ENCODE measurements around the gene FSD1.
"Not testable (repeated sequence)": the region's sequence is repeated elsewhere in the genome, so short reads cannot be mapped to it uniquely, and the experiment has no call there.

The FSD1 gene

GRCh38 chr19:4347521-4347920, 43.1 kb downstream of the FSD1 start:
- DNase-seq, result no peak

- not testable (repeated sequence) for DNase-seq
These were observed 44.8 kb downstream of the FSD1 start for GRCh38 chr19:4349225-4349624.

DNA sequence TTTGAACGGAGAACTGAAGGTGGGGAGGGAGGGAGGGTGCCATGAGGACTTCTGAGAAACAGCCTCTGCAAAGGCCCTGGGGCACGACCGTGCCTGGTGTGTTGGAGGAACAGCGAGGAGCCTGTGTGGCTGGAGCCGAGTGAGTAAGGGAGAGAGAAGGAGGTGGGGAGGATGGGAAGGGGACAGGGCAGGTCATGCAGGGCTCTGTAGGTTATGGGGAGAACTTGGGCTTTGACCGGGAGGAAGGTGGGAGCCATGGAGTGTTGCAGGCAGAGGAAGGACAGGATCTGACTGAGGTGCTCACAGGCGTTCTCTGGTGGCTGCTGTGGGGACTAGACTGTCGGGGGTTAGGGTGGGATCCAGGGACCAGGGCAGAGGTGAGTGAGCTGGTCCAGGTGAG, 45.7 kb downstream of the FSD1 start:
- no peak for DNase-seq

- DNase-seq, result no peak
These were observed 46.3 kb downstream of the FSD1 start for GRCh38 chr19:4350726-4351125.

- DNase-seq, result peak; percentile 75
These were observed 48.3 kb downstream of the FSD1 start for GRCh38 chr19:4352701-4353121.

DNA sequence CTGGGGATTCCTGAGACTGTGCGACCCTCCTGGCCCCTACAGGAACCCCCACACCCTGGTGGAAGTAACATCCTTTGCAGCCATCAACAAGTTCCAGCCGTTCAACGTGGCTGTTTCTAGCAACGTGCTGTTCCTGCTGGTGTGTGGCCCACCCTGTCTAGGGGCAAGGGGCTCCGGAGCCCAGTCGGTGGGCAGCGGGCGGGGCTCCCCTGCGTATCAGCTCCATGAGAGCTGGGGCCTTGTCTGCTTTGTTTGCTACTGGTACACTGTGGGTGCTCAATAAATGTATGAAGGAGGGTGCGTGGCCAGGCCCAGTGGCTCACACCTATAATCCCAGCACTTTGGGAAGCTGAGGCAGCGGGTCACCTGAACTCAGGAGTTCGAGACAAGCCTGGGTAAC, 49.9 kb downstream of the FSD1 start:
- DNase-seq, result no peak

DNA sequence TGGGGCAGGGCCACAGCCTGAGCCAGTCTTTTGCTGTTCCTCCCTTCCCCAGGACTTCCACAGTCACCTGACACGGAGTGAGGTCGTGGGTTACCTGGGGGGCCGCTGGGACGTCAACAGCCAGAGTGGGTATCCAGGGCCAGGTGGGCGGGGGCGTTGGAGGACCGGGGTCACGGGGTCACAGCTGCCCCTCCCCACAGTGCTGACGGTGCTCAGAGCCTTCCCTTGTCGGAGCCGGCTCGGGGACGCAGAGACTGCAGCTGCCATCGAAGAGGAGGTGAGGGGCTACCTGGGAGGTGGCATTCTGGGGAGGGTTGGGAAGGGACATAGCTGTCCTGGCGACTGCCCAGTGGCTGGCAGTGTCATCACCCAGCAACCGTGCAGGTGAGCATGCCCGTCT, 50.5 kb downstream of the FSD1 start:
- no peak for DNase-seq

DNA sequence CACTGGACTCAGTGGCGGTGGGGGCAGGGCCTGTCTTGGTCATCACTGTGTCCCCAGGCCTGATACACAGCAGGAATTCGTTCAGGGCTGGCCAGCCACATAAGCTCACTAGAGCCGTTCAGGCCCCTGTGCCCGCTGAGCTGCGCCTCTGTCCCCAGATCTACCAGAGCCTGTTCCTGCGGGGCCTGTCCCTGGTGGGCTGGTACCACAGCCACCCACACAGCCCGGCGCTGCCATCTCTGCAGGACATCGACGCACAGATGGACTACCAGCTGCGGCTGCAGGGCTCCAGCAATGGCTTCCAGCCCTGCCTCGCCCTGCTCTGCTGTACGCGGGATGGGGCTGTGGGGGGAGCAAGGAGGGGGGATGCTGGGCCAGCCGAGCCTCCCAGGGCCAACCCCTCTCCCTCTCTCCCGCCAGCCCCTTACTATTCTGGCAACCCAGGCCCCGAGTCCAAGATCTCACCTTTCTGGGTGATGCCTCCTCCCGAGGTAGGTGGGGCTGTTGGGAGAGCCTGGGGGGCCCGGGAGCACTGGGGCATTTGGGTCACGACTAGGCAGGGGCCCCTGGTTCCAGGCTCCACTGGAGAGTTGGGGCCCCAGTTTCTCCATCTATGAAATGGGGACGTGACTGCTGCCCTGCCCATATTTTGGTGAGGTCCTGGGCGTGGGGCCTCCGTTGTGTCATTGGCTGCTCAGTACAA, 52.8 kb downstream of the FSD1 start:
- no peak for DNase-seq

- DNase-seq, result no peak
These were observed 53.5 kb downstream of the FSD1 start for GRCh38 chr19:4357921-4358326.

DNA sequence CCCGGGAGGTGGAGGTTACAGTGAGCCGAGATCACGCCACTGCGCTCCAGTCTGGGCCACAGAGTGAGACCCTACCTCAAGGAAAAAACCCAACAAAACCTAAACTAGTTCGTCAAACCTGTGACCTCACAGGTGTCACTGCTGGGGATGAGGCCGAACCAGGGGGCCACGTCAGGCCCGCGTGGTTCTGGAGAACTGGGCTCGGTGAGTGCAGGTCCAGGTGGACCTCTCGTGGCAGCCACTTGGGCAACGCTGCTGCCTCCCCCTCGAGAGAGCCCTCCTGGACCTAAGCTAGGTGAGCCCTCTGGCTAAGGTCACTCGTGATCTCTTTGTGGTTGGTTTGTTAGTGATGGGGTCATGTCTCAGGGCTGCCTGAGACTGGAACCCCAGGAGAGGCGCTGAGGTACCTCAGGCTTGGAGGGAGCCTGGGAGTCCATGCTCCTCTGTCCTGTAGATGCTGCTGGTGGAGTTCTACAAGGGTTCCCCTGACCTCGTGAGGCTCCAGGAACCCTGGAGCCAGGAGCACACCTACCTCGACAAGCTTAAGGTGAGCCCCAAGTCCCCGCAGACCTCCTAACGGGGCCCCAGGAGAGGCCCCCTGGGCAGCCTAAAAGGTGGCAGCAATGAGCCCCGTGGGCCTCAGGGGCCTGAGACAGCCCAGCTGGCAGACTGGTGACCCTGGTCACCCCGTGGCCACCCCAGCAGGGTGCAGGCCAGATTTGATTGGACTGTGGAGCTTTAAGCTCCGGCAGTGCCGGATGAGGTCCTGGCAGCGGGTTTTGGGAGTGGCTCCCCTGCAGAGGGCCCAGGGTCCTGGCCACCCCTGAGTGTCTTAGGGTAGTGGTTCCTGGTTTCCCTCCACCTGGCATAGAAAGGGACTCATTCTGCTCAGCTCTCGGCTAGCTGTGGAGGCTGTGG, 54.6 kb downstream of the FSD1 start:
- DNase-seq, result no peak

GRCh38 chr19:4359627-4360000, 55.2 kb downstream of the FSD1 start:
- no peak for DNase-seq

GRCh38 chr19:4360081-4360569, 55.7 kb downstream of the FSD1 start:
- no peak for DNase-seq

GRCh38 chr19:4360641-4361151, 56.3 kb downstream of the FSD1 start:
- DNase-seq, result no peak

DNA sequence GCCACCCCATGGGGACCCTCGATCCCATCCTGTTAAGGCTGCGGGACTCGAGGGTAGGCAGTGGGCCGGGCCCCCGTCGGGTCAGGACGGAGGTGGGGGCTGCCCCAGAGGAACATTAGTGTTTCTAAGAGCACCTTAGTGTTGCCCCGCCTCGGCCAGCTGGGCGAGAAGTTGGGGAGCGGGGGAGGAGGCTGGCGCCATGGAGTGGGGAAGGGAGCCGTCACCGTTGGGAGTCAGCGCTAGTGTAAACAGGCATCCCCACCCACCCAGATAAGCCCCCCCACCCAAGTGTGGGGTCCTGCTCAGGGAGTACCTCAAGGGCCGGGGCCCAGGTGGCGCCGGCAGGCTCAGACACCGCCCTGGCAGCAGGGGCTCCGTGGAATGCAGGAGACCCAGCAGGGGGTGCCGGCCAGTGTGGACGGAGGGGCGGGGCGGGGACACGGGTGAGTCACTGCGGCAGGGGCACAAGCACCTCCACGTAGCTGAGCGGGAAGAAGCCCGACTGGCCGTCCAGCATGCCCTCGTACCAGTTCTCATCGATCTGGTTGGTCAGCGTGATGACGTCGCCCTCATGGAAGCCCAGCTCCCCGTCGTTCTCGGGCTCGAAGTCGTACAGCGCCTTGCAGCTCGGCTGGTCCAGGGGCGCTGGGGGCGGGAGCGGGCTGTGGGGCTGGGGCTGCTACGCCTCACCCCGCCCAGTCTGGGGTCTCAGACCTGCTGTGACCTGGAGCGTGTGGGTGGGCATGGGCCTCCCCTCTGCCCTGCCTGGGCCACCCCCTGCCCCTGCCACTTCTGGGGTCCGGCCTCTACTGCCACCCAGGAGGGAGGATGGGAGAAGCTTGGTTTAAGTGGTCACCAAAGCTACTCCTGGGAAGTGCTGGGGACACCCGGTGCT, 57.0 kb downstream of the FSD1 start:
- no peak for DNase-seq

DNA sequence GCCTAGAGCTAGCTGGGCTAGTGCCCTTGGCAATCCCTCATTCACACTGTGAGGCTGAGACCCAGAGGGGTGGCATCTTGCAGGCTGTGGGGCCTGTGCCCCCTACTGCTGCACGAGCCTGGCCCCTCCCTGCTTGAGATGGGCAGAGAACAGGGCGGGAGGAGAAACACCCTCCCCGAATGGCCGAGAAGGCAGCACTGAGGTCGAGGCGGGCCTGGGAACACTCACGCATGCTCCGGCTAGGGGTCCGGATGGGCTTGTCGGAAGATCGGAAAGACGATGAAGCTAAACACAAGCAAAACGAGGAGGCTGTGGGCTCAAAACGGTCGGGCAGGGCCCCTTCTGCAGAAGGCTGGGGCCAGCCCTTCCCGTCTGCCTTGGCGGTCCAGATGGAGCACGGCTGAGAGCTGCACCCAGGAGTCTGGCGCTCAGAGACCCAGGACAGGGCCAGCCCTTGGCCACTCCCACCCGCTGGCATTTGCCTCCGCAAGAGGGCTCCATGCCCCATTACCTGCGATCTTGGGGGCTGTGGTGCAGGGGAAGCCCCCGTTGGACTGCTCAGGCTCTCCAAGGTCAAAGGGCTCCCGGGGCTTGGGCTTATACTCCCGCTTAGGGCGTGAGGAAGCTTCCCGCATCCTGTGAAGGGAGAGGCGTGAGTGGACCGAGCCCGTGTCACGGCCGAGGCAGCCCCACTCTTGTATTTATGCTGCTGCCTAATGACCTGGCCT, 57.9 kb downstream of the FSD1 start:
- no peak for DNase-seq

GRCh38 chr19:4362831-4363545, 58.6 kb downstream of the FSD1 start:
- DNase-seq, result no peak

GRCh38 chr19:4363571-4364304, 59.3 kb downstream of the FSD1 start:
- DNase-seq, result no peak

DNA sequence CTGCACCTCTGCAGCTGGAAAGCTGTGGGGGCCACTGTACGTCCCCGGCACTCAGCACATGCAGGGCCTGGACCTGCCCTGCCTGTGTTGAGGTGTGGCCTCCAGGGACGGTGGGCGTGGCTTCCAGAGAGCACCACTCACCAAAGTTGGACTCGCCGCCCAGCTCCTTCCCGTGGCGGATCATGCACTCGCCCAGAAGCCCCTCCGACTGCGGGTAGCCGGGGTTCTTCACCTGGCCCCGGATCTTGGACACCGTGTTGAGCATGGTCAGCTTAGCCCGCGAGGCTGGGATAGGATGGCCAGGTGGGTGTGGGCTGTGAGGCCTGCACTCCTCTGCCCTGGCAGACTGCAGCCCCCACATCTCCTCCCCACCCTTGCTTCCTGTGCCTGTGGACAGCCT, 60.9 kb downstream of the FSD1 start:
- DNase-seq, result no peak

- no peak for DNase-seq
These were observed 61.6 kb downstream of the FSD1 start for GRCh38 chr19:4365791-4366665.
